Esophagus muscularis mucosa (tissue), 4 donors: ENCODE data around the gene LSM6. TPM values are rescaled to one million over a fixed set of nuclear protein-coding genes. Genes with fewer than 3 reads are reported as not detected.

Experiments
- DNase-seq: peaks from one replicate; pipeline ENCODE4 v3.0.0-alpha.2; 2017; ENCODE audit errors: extremely low spot score
- H3K27ac ChIP-seq, 4 donors: fragments of 200-600 bp; sonication (generic); replicated peaks in 1 of 4; 1 replicate in 3 of 4; 2 replicates in 1 of 4; pipeline ENCODE4 v1.5.1; 2016 to 2019; ENCODE audit warnings: mild to moderate bottlenecking in 1 of 4
- H3K27me3 ChIP-seq, 4 donors: fragments of 200-600 bp; sonication (generic); one replicate each; pipeline versions ENCODE4 v1.5.1 to v1.6.0; 2016 to 2019
- H3K36me3 ChIP-seq, 4 donors: fragments of 200-600 bp; sonication (generic); one replicate each; pipeline ENCODE4 v1.5.1; 2016 to 2019
- H3K4me1 ChIP-seq, 4 donors: fragments of 200-600 bp; sonication (generic); one replicate each; pipeline ENCODE4 v1.5.1; 2016 to 2019
- H3K4me3 ChIP-seq, 4 donors: fragments of 200-600 bp; sonication (generic); 1 replicate in 2 of 4; 2 replicates in 2 of 4; pipeline ENCODE4 v1.5.1; 2016 to 2019; ENCODE audit warnings: mild to moderate bottlenecking in 4 of 4, moderate library complexity in 1 of 4
- H3K9me3 ChIP-seq, 4 donors: fragments of 200-600 bp; sonication (generic); 1 replicate in 3 of 4; 2 replicates in 1 of 4; pipeline ENCODE4 v1.5.1; 2016 to 2019
- EP300 ChIP-seq: sonication (generic); formaldehyde crosslinking; IDR thresholded peaks from one replicate; pipeline ENCODE4 v1.6.1; 2017; ENCODE audit warnings: antibody characterized with exemption
- POLR2A ChIP-seq: fragments of 450-650 bp; IDR thresholded peaks from one replicate; pipeline ENCODE4 v1.6.1; 2017; ENCODE audit warnings: antibody characterized with exemption, moderate library complexity, mild to moderate bottlenecking, low read depth
- POLR2AphosphoS5 ChIP-seq, 2 donors: sonication (generic); formaldehyde crosslinking; IDR thresholded peaks; one replicate each; pipeline ENCODE4 v1.6.1; 2017; ENCODE audit warnings: antibody characterized with exemption in 2 of 2
- WGBS: methylation state at CpG from one replicate; pipeline ENCODE4 v1.1.5; 2018; 5-methylcytosine and 5-hydroxymethylcytosine counted together
- intact Hi-C: fragments of 100-400 bp; cut with DNase I; formaldehyde crosslinking; loops from one replicate; pipeline ENCODE4 v1.15.1; 2023
- total RNA-seq, 4 donors: library from RNA; depleted of rRNA; stranded (reverse); fragments of >200 nt; gene quantifications; one replicate each; pipeline versions ENCODE4 v1.1.0 to v1.2.1, GENCODE V29; 2016
- TF ChIP-seq, protein P1 (sequence below), 3 experiments: fragments of 200-600 bp in 2 of 3; fragments of 450-650 bp in 1 of 3; sonication (generic) in 2 of 3; IDR thresholded peaks; one replicate each; pipeline ENCODE4 v1.5.1; 2017 to 2019; ENCODE audit warnings: antibody characterized with exemption in 3 of 3, mild to moderate bottlenecking in 2 of 3, moderate library complexity in 1 of 3

The LSM6 gene
- total RNA-seq, 4 donors from 2014 or later = 22.7 to 30.4 (median 24.7) TPM

DNA sequence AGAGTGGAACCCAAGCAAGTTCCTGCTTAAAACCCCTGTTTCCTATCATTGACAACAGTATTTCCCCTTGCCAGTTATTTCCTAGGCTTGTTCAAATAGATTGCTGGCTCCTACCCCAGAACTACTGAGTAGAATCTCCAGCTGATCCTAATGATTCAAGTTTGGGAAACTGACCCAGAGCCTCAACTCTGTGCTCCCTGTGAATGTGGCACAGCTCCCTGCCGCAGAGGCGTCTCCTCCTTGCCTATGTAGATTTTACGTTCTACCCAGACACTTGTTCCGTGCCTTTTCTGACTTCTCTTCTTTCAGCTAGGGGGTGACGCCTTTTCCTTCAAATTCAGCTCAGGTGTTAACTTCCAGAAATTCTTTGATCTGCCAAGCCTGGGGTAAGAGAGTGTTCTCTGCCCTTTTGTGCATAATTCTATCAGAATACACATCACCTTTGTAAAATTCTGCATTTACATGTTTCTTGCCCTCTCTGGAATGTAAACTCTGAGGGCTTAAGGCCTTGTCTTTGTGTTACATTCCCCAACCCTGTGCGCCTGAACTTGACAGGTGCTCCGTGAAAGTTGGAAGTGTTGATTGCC is 4.4 kb downstream of the LSM6 start:
- H3K27ac ChIP-seq = no peak overlapping the region
- no peaks in the 10 kb centered on the region for H3K27me3 ChIP-seq
- peaks cover 38 to 54% (median 46%) of the 10 kb centered on the region in 4 donors for H3K4me1 ChIP-seq
- peaks cover 0 to 24% (median 10%) of the 10 kb centered on the region in 4 donors for H3K36me3 ChIP-seq
- no peak for DNase-seq
- no peak overlapping the region for H3K4me3 ChIP-seq
- intact Hi-C loops = loop anchor here (10.0 kb wide), 1 partner anchor 225 kb away; no protein-coding TSS in a partner anchor
- TF ChIP-seq, protein P1, sequence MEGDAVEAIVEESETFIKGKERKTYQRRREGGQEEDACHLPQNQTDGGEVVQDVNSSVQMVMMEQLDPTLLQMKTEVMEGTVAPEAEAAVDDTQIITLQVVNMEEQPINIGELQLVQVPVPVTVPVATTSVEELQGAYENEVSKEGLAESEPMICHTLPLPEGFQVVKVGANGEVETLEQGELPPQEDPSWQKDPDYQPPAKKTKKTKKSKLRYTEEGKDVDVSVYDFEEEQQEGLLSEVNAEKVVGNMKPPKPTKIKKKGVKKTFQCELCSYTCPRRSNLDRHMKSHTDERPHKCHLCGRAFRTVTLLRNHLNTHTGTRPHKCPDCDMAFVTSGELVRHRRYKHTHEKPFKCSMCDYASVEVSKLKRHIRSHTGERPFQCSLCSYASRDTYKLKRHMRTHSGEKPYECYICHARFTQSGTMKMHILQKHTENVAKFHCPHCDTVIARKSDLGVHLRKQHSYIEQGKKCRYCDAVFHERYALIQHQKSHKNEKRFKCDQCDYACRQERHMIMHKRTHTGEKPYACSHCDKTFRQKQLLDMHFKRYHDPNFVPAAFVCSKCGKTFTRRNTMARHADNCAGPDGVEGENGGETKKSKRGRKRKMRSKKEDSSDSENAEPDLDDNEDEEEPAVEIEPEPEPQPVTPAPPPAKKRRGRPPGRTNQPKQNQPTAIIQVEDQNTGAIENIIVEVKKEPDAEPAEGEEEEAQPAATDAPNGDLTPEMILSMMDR (IDR thresholded peaks at IDR 0.05) = no peak
- TF ChIP-seq EP300 (no peak), POLR2AphosphoS5 (IDR thresholded peaks at IDR 0.05) (no peak), POLR2A (no peak)
- whole genome bisulfite sequencing = 62% methylated on average over 7 of the region's 7 CpGs
- no peaks in the 10 kb centered on the region for H3K9me3 ChIP-seq

DNA sequence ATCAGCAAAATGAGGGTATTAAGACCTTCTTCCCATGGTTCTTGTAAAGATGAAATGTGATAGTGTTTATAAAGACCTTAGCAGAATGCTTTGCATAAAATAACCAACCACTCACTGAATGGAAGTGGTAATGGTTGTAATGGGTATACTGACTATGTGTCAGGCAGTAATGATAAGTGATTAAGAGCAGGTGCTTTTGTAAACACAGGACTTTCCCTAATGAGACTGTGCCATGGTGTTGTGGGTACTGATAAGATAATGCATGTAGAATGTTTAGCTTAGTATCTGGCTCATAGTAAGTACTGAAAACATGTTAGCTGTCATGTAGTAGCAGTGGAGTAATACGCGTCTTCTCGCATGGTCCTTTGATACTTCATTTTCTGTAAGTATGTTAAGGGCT is 6.9 kb downstream of the LSM6 start:
- DNase-seq = no peak
- H3K4me3 ChIP-seq = no peak overlapping the region
- H3K4me1 ChIP-seq = peaks cover 24 to 35% (median 31%) of the 10 kb centered on the region in 4 donors
- peaks cover 10 to 46% (median 26%) of the 10 kb centered on the region in 4 donors for H3K36me3 ChIP-seq
- WGBS = 87% methylated on average over 3 of the region's 3 CpGs
- H3K27ac ChIP-seq = no peak overlapping the region
- intact Hi-C loops = no loop called here
- TF ChIP-seq, protein P1 (IDR thresholded peaks at IDR 0.05) = no peak
- TF ChIP-seq POLR2A (no peak), EP300 (no peak), POLR2AphosphoS5 (IDR thresholded peaks at IDR 0.05) (no peak)
- no peaks in the 10 kb centered on the region for H3K9me3 ChIP-seq
- no peaks in the 10 kb centered on the region for H3K27me3 ChIP-seq

DNA sequence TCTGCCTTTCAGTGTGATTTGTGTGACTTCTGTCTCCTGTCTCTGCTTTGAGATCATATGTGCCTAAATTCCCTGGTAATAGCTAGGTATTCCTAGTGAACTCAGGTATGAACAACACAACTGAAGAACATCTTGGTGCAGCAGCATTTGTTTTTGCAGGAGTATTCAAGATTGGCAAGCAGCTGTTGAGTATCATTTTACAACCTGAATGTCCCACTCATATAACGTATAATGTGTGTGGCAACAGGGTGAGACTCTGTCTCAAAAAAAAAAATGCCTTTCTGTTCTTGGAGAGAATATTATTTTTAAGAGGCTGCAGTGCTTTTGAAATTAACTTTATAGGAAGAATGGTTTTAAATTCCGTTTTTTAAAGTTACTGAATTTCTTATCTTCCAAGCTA is 7.7 kb downstream of the LSM6 start:
- TF ChIP-seq, protein P1 (IDR thresholded peaks at IDR 0.05) = no peak
- no peak for TF ChIP-seq POLR2A
- no peak for TF ChIP-seq EP300
- no peak for TF ChIP-seq POLR2AphosphoS5 (IDR thresholded peaks at IDR 0.05)
- 90% methylated on average over 2 of the region's 2 CpGs for WGBS
- no peak for DNase-seq
- H3K36me3 ChIP-seq = peaks cover 11 to 52% (median 32%) of the 10 kb centered on the region in 4 donors
- no peak overlapping the region for H3K27ac ChIP-seq
- H3K4me1 ChIP-seq = peaks cover 16 to 27% (median 23%) of the 10 kb centered on the region in 4 donors
- no peaks in the 10 kb centered on the region for H3K27me3 ChIP-seq
- H3K4me3 ChIP-seq = no peak overlapping the region
- H3K9me3 ChIP-seq = no peaks in the 10 kb centered on the region
- intact Hi-C loops = no loop called here

DNA sequence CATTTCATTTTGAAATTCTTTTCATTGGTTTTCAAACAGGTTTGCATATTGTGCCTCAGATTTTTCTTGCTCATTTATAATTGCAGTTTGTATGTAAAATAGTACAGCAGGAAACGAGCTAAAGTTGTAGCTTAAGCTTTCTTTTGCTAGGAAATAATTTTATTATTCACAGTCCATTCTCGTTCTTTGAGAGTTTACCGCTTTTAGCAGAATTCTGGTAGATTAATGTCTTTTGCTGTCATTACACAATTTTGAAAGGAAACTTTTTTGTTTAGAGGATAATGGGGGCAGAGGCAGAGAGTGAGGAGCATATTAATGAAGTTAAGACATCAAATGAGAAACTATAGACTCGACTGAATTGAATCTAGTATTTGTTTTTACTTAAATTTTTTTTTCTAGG is 10.5 kb downstream of the LSM6 start:
- DNase-seq = no peak
- 93% methylated on average over 4 of the region's 4 CpGs for WGBS
- TF ChIP-seq POLR2AphosphoS5 (IDR thresholded peaks at IDR 0.05) (no peak), POLR2A (no peak), EP300 (no peak)
- TF ChIP-seq, protein P1 (IDR thresholded peaks at IDR 0.05) = no peak
- no peaks in the 10 kb centered on the region for H3K9me3 ChIP-seq
- no peaks in the 10 kb centered on the region for H3K27me3 ChIP-seq
- no peak overlapping the region for H3K27ac ChIP-seq
- intact Hi-C loops = no loop called here
- peaks cover 0 to 13% (median 11%) of the 10 kb centered on the region in 4 donors for H3K4me1 ChIP-seq
- H3K36me3 ChIP-seq = peaks cover 18 to 73% (median 48%) of the 10 kb centered on the region in 4 donors
- no peak overlapping the region for H3K4me3 ChIP-seq
